Right ventricle myocardium superior (tissue), 1 donor: ENCODE results near the gene NDRG2. TPM values are rescaled to one million over a fixed set of nuclear protein-coding genes. Genes with fewer than 3 reads are reported as not detected.

Experiments used
- ATAC-seq: fragments of 200-7000 bp; cut with Tn5 transposase; one replicate; pipeline ENCODE4 v1.9.1; 2020; ENCODE audit warnings: mild to moderate bottlenecking; ENCODE audit not compliant: poor library complexity
- DNase-seq: peaks from one replicate; pipeline ENCODE4 v3.0.0-alpha.2; 2020
- intact Hi-C: fragments of 100-400 bp; cut with DNase I; formaldehyde crosslinking; loops from one replicate; pipeline ENCODE4 v1.11.2; 2022
- total RNA-seq: library from RNA; stranded (reverse); fragmentation: NEBNext Ultra II Directional; extraction: Animal tissue kit (Norgen Biotek cat#: 25700); gene quantifications from one replicate; pipeline ENCODE4 v1.2.1, GENCODE V29; 2021
- donor health status: DM: no; HTN: yes; CAD: no; lungs with severe emphysema.

NDRG2 gene
- total RNA-seq, 1 donor from 2014 or later = 327 TPM

- no peak for DNase-seq
- no peak for ATAC-seq
- intact Hi-C loops = loop anchor here (10.0 kb wide), 1 partner anchor 356 kb away; the partner anchor contains the start of genes ANG and RNASE4
Measured at GRCh38 chr14:21040370-21040925, 15.6 kb upstream of the NDRG2 start.

GRCh38 chr14:21039585-21040369, 14.9 kb upstream of the NDRG2 start:
- DNase-seq (peak; percentile 52), ATAC-seq (peak; percentile 81)
- intact Hi-C loops = loop anchor here (2.0 to 10.0 kb wide), 2 partner anchors 25 to 355 kb away; partner anchors contain the start of genes ANG and RNASE4

- intact Hi-C loops = loop anchor here (2.0 kb wide), 1 partner anchor 24 kb away; no protein-coding TSS in a partner anchor
- ATAC-seq = peak; percentile 93
Measured at GRCh38 chr14:21038441-21039422, 13.9 kb upstream of the NDRG2 start.

GRCh38 chr14:21037156-21037555, 12.3 kb upstream of the NDRG2 start:
- no peak for DNase-seq
- intact Hi-C loops = no loop called here

More at GRCh38 chr14:21038441-21039422, 13.9 kb upstream of the NDRG2 start:
- DNase-seq = peak; percentile 90

GRCh38 chr14:21036751-21037150, 11.9 kb upstream of the NDRG2 start:
- DNase-seq (no peak), ATAC-seq (no peak)
- intact Hi-C loops = no loop called here

More at GRCh38 chr14:21037156-21037555, 12.3 kb upstream of the NDRG2 start:
- ATAC-seq = no peak

- intact Hi-C loops = no loop called here
- DNase-seq (no peak), ATAC-seq (no peak)
Measured at GRCh38 chr14:21034707-21035106, 9.8 kb upstream of the NDRG2 start, which contains the start of gene RNASE13. Gene RNASE13, minus strand, starts transcription at chr14:21034807. Its CDS starts 519 bp downstream, at chr14:21034288.

- DNase-seq (no peak), ATAC-seq (no peak)
- intact Hi-C loops = no loop called here
Measured at GRCh38 chr14:21033133-21033698, 8.4 kb upstream of the NDRG2 start.

GRCh38 chr14:21032326-21033132, 7.7 kb upstream of the NDRG2 start:
- intact Hi-C loops = no loop called here
- DNase-seq (no peak), ATAC-seq (no peak)

- ATAC-seq (no peak), DNase-seq (no peak)
- intact Hi-C loops = no loop called here
Measured at GRCh38 chr14:21030531-21030930, 5.7 kb upstream of the NDRG2 start.

GRCh38 chr14:21029917-21030316, 5.1 kb upstream of the NDRG2 start, which contains the start of gene TPPP2:
Gene TPPP2, plus strand, starts transcription at chr14:21030217. Its CDS starts 365 bp downstream, at chr14:21030582.
- no peak for ATAC-seq
- intact Hi-C loops = no loop called here
- DNase-seq = no peak

GRCh38 chr14:21026988-21027315, 2.1 kb upstream of the NDRG2 start:
- no peak for ATAC-seq
- DNase-seq = no peak
- intact Hi-C loops = no loop called here

GRCh38 chr14:21026274-21026987, 1.6 kb upstream of the NDRG2 start:
- intact Hi-C loops = no loop called here
- ATAC-seq (no peak), DNase-seq (no peak)

- DNase-seq (peak; percentile 91), ATAC-seq (peak; percentile 73)
- intact Hi-C loops = no loop called here
Measured at GRCh38 chr14:21025371-21026273, 761 bp upstream of the NDRG2 start.

- ATAC-seq (peak; percentile 28), DNase-seq (peak; percentile 44)
- intact Hi-C loops = no loop called here
Measured at GRCh38 chr14:21023817-21024584, 860 bp downstream of the NDRG2 start.

GRCh38 chr14:21023174-21023573, 1.7 kb downstream of the NDRG2 start:
- intact Hi-C loops = no loop called here
- ATAC-seq (no peak), DNase-seq (peak; percentile 56)
